ENCODE results near the gene TRANK1.
A peak's percentile ranks its signal among the peaks of the same experiment; 100 is the strongest.
"Not testable (repeated sequence)": the region's sequence is repeated elsewhere in the genome, so short reads cannot be mapped to it uniquely, and the experiment has no call there.

The TRANK1 gene

DNA sequence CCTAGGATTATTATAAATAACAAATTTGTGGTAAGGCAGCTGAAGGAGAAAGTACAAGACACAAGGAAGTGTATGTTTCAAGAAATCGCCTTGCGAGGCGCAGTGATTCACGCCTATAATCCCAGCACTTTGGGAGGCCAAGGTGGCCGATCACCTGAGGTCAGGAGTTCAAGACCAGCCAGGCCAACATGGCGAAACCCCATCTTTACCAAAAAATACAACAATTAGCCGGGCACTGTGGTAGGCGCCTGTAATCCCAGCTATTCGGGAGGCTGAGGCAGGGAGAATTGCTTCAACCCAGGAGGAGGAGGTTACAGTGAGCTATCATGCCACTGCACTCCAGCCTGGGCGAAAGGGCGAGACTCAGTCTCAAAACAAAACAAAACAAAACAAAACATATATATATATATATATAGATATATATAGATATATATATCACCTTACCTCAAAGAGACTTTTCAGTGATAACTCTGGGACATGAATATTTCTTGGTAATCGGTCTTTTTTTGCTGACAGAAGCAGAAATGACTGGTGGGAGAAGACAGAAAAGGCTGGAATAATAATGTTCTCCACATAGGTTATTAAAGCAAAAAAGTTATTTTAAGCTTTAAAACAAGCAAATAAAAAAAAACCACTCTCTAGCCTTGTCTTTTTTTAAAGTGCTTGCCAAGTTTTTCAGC is 52.3 kb downstream of the TRANK1 start:
- peak overlapping the region; percentile 62 for H3K27ac ChIP-seq (replicated peaks)
- no peak overlapping the region for H3K4me3 ChIP-seq (replicated peaks; ENCODE audit: insufficient read depth, low read length)

DNA sequence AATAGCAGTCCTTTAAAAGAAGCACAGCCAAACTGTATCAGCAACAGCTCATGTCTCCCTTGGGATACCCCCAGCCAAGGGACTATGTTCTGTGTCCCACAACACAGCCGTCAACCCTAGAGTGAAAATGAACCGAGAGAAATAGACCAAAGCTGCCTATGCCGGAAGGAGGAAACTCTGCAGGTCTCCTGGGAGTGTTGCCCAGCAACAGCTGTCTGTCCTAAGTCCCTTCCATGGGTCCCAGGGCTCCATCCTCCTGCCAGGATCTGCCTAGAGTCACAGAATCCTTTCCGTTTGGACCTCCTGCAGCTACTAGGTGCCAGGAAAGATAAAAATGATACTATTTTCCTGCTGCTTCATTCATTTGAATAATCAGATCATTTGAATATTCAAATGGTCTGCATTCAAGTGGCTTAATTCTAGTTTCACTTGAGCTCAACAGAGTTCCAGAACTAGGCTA is 53.1 kb downstream of the TRANK1 start:
- Histone ChIP-seq H3K27me3 (ENCODE audit: insufficient read depth, poor library complexity, severe bottlenecking) (no peaks in the 10 kb centered on the region), H3K27ac (replicated peaks) (no peak overlapping the region), H3K4me3 (replicated peaks; ENCODE audit: insufficient read depth, low read length) (no peak overlapping the region)
- DNase-seq (ENCODE audit: low read depth in 1 of 2, low spot score in 1 of 2) = no peak
- TF ChIP-seq GABPA (IDR thresholded peaks at IDR 0.05; ENCODE audit: low read depth) (no peak), CTCF (IDR thresholded peaks at IDR 0.05; ENCODE audit: insufficient read depth, low read length) (no peak), SPI1 (IDR thresholded peaks at IDR 0.05; ENCODE audit: borderline replicate concordance, low read depth) (no peak), POLR2AphosphoS5 (IDR thresholded peaks at IDR 0.05; ENCODE audit: low read depth) (no peak)
- TF ChIP-seq, protein P1, sequence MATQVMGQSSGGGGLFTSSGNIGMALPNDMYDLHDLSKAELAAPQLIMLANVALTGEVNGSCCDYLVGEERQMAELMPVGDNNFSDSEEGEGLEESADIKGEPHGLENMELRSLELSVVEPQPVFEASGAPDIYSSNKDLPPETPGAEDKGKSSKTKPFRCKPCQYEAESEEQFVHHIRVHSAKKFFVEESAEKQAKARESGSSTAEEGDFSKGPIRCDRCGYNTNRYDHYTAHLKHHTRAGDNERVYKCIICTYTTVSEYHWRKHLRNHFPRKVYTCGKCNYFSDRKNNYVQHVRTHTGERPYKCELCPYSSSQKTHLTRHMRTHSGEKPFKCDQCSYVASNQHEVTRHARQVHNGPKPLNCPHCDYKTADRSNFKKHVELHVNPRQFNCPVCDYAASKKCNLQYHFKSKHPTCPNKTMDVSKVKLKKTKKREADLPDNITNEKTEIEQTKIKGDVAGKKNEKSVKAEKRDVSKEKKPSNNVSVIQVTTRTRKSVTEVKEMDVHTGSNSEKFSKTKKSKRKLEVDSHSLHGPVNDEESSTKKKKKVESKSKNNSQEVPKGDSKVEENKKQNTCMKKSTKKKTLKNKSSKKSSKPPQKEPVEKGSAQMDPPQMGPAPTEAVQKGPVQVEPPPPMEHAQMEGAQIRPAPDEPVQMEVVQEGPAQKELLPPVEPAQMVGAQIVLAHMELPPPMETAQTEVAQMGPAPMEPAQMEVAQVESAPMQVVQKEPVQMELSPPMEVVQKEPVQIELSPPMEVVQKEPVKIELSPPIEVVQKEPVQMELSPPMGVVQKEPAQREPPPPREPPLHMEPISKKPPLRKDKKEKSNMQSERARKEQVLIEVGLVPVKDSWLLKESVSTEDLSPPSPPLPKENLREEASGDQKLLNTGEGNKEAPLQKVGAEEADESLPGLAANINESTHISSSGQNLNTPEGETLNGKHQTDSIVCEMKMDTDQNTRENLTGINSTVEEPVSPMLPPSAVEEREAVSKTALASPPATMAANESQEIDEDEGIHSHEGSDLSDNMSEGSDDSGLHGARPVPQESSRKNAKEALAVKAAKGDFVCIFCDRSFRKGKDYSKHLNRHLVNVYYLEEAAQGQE (IDR thresholded peaks at IDR 0.05; ENCODE audit: insufficient replicate concordance, low read depth) = no peak

More for the DNA sequence above, 52.3 kb downstream of the TRANK1 start:
- no peaks in the 10 kb centered on the region for H3K27me3 ChIP-seq (ENCODE audit: insufficient read depth, poor library complexity, severe bottlenecking)
- TF ChIP-seq, protein P1 (IDR thresholded peaks at IDR 0.05; ENCODE audit: insufficient replicate concordance, low read depth) = no peak
- no peak for TF ChIP-seq SPI1 (IDR thresholded peaks at IDR 0.05; ENCODE audit: borderline replicate concordance, low read depth)
- TF ChIP-seq CTCF (IDR thresholded peaks at IDR 0.05; ENCODE audit: insufficient read depth, low read length) = no peak
- no peak for TF ChIP-seq POLR2AphosphoS5 (IDR thresholded peaks at IDR 0.05; ENCODE audit: low read depth)
- no peak for DNase-seq (ENCODE audit: low read depth in 1 of 2, low spot score in 1 of 2)

GRCh38 chr3:36891097-36891496 is 53.8 kb downstream of the TRANK1 start:
- H3K4me3 ChIP-seq (replicated peaks; ENCODE audit: insufficient read depth, low read length); H3K27me3 ChIP-seq (ENCODE audit: insufficient read depth, poor library complexity, severe bottlenecking); DNase-seq (ENCODE audit: low read depth in 1 of 2, low spot score in 1 of 2); H3K27ac ChIP-seq (replicated peaks): not testable (repeated sequence)

GRCh38 chr3:36890261-36890660 is 54.6 kb downstream of the TRANK1 start:
- TF ChIP-seq SPI1 (IDR thresholded peaks at IDR 0.05; ENCODE audit: borderline replicate concordance, low read depth) = no peak
- TF ChIP-seq GABPA (IDR thresholded peaks at IDR 0.05; ENCODE audit: low read depth) = no peak
- TF ChIP-seq, protein P1 (IDR thresholded peaks at IDR 0.05; ENCODE audit: insufficient replicate concordance, low read depth) = no peak
- TF ChIP-seq CTCF (IDR thresholded peaks at IDR 0.05; ENCODE audit: insufficient read depth, low read length) = no peak
- TF ChIP-seq POLR2AphosphoS5 (IDR thresholded peaks at IDR 0.05; ENCODE audit: low read depth) = no peak
- Histone ChIP-seq H3K27ac (replicated peaks) (no peak overlapping the region), H3K4me3 (replicated peaks; ENCODE audit: insufficient read depth, low read length) (no peak overlapping the region), H3K27me3 (ENCODE audit: insufficient read depth, poor library complexity, severe bottlenecking) (no peaks in the 10 kb centered on the region)
- DNase-seq (ENCODE audit: low read depth in 1 of 2, low spot score in 1 of 2) = no peak
